Eye (tissue), 1 donor: Measurements from ENCODE around the gene GLA.

ENCODE experiments used
- DNase-seq: peaks from one replicate; pipeline ENCODE4 v3.0.0-alpha.2; 2015

The GLA gene

GRCh38 chrX:101395789-101396188, 11.9 kb downstream of the GLA start:
- DNase-seq = no peak

- DNase-seq = no peak
Measured at GRCh38 chrX:101394372-101394771, 13.4 kb downstream of the GLA start.

GRCh38 chrX:101393530-101394305, 14.0 kb downstream of the GLA start:
- DNase-seq = no peak

- DNase-seq = no peak
Measured at GRCh38 chrX:101391831-101392230, 15.9 kb downstream of the GLA start.

- peak; percentile 93 for DNase-seq
Measured at GRCh38 chrX:101390664-101391525, 16.8 kb downstream of the GLA start, which contains the start of gene RPL36A. Gene RPL36A (plus strand): TSS chrX:101391011. CDS start chrX:101391044, 33 bp downstream.

DNA sequence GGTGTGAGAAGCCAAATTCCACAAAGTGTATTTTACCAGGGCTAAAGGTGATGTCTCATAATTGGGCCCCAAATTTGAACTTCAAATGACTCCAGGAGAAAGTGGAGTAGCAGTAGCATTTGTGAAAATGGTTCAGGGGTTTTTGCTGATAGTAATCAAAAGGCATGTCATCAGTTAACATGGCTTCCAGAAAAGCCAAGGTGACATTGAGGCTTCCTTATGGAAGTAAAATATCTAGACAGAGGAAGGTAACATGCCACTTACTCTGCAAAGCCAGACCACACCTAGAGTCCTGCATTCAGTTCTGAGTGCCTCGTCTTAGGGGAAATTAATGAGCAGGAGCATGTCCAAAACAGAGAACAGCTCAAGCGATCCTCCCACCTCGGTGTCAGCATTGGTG, 19.1 kb downstream of the GLA start:
- DNase-seq = no peak

DNA sequence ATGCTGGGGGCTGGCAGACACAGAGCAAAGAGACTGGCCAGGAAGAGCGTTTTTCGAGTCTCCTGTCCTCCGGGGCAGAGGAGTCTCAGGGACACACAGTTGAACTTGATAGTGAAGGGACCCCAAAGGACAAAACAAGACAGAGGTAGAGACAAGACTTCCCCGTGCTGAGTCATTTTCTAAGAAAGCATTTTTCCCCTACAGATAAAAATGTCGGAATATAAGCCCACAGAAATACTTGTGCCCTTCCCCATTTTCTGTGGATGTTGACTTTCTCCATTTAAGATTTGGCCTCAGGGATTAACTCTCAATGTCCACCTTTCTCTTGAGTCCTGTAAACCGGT, 21.2 kb downstream of the GLA start:
- DNase-seq = no peak

GRCh38 chrX:101385795-101386541, 21.8 kb downstream of the GLA start, which contains the start of gene BTK:
Gene BTK (minus strand): TSS chrX:101386191. CDS start chrX:101375284, 10,907 bp downstream.
- DNase-seq = no peak

GRCh38 chrX:101385026-101385684, 22.6 kb downstream of the GLA start:
- no peak for DNase-seq

GRCh38 chrX:101383679-101384205, 24.0 kb downstream of the GLA start:
- peak; percentile 37 for DNase-seq

- DNase-seq = no peak
Measured at GRCh38 chrX:101377547-101377946, 30.2 kb downstream of the GLA start.

- peak; percentile 7 for DNase-seq
Measured at GRCh38 chrX:101370888-101371504, 36.7 kb downstream of the GLA start.

GRCh38 chrX:101369687-101370086, 38.0 kb downstream of the GLA start:
- no peak for DNase-seq

DNA sequence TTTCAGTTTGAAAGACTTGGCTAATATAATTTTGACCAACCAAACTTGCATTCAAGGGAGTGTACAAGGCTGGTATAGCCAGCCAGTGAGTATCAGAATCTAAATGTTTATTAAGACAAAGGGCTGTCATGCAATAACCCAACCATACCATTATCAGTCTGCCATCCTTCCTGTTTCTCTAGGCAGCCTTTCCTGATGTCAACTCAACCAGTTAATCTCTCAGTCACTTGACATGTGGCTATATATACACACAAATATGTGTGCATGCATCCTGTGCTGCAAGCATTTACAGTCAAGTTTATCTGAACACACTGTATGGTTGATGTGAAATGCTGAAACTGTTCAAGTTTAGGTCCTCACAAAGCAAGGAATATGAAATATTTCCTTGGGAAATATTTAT, 38.9 kb downstream of the GLA start:
- no peak for DNase-seq

DNA sequence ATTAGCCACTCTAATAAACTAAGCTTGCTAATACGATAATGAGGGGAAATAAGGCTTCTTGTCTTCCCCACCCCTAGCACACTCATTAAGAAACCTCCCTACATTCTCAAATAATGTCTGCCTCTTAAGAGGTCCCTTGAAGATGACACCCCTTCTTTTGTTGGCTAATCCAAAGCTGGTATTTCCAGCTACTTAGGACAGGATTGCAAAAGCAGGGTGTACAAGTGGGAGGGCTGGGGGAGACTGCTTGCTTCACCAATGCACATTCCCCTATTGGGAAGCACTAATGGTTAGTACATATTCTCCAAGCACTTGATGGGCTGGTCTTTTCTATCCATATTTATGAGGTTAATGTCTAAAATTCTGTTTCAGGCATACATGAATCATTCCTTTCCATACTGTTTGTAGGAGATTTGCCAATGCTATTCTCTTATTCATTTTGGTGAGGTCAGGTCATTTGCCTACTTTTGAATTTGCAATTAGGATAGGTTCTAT, 42.4 kb downstream of the GLA start:
- no peak for DNase-seq

DNA sequence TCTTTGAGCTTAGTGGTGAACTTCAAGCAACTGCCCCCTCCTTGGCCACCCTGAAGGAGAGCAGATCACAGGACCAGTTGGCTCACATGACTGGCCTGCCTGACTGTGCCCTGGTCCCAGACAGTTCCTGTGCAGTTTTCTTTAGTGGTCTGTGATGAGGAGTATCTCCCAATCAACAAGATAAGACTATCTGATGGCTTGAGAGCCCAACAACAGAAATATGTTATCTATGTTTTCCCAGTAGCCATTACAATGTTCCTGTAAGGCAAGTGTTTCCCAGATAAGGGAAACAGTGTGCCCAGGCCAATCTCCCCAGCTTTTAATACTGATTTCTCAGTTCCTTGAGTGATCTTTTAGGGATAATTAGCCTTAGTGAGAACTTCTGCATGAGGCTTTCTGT, 45.0 kb downstream of the GLA start:
- no peak for DNase-seq

- DNase-seq = no peak
Measured at GRCh38 chrX:101362116-101362515, 45.6 kb downstream of the GLA start.

- DNase-seq = no peak
Measured at GRCh38 chrX:101360390-101360789, 47.3 kb downstream of the GLA start.

GRCh38 chrX:101359966-101360365, 47.8 kb downstream of the GLA start:
- no peak for DNase-seq

- peak; percentile 3 for DNase-seq
Measured at GRCh38 chrX:101357166-101357795, 50.4 kb downstream of the GLA start.

DNA sequence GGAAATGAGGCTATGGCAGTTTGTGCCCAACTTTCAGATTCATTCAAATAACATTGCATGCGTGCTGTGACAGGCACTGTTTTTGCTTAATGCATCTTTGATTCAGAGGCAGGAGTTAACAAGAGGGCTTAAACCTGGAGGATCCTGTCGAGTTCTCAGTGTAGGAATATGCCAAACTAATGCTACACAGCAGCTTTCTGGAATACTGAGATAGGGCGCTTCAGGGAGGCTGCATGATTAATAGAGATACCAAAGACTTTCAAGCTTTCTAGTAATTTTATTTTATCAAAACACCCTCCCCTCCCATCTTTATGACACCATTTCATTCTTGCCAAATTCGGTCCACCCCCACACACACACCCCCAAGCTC, 58.5 kb downstream of the GLA start:
- DNase-seq = no peak
